OCI-LY7 (cell line): ENCODE data around the gene IMMP2L. TPM values are rescaled to one million over a fixed set of nuclear protein-coding genes. Genes with fewer than 3 reads are reported as not detected.

Experiments
- BruUV-seq: library from RNA; stranded (reverse); fragments of 400-500 nt; replicated peaks from 2 replicates; lab custom pipeline; 2021; lab: Mats Ljungman, UMichigan
- CTCF ChIA-PET: fragments of 300-600 bp; sonication (Branson Sonifier 250); formaldehyde crosslinking; loops from one replicate; lab custom pipeline; 2022; ENCODE audit warnings: antibody characterized with exemption; ENCODE audit not compliant: unreplicated experiment; lab: Charles Lee
- POLR2A ChIA-PET: fragments of 300-600 bp; sonication (Branson Sonifier 250); formaldehyde crosslinking; loops from one replicate; lab custom pipeline; 2022; ENCODE audit warnings: antibody characterized with exemption; lab: Charles Lee
- DNase-seq: peaks from one replicate; pipeline ENCODE4 v3.0.0-alpha.2; 2015; ENCODE audit warnings: low spot score
- H2AFZ ChIP-seq: fragments of 200-600 bp; sonication (generic), shearing (Covaris generic); 2 replicates; pipeline ENCODE4 v1.6.1; 2014; ENCODE audit warnings: mild to moderate bottlenecking, antibody characterized with exemption, low read length, moderate library complexity
- H3K27ac ChIP-seq: fragments of 200-600 bp; sonication (generic); 2 replicates; pipeline ENCODE4 v1.5.1; 2014; ENCODE audit warnings: mixed run types, low read depth, mild to moderate bottlenecking, moderate library complexity, low read length, inconsistent platforms; ENCODE audit not compliant: poor library complexity, severe bottlenecking
- H3K36me3 ChIP-seq: fragments of 200-600 bp; sonication (generic); 2 replicates; pipeline ENCODE4 v1.6.1; 2014; ENCODE audit warnings: mild to moderate bottlenecking, antibody characterized with exemption, low read length, moderate library complexity, mixed read lengths; ENCODE audit not compliant: insufficient read depth
- H3K4me1 ChIP-seq: fragments of 200-600 bp; sonication (generic); 2 replicates; pipeline ENCODE4 v1.5.1; 2014; ENCODE audit warnings: mild to moderate bottlenecking, low read length; ENCODE audit not compliant: insufficient read depth, poor library complexity, severe bottlenecking
- H3K4me2 ChIP-seq: fragments of 200-600 bp; sonication (generic); 2 replicates; pipeline ENCODE4 v1.6.1; 2014; ENCODE audit warnings: mild to moderate bottlenecking, low read length
- H3K4me3 ChIP-seq: fragments of 200-600 bp; sonication (generic); 2 replicates; pipeline ENCODE4 v1.5.1; 2014; ENCODE audit warnings: mild to moderate bottlenecking, low read depth, low read length; ENCODE audit not compliant: poor library complexity, severe bottlenecking
- H3K79me2 ChIP-seq: fragments of 200-600 bp; sonication (generic); 2 replicates; pipeline ENCODE4 v1.6.1; 2016; ENCODE audit warnings: low read depth, mild to moderate bottlenecking, low read length, moderate library complexity, mixed read lengths; ENCODE audit not compliant: insufficient read depth
- H3K9me2 ChIP-seq: fragments of 200-600 bp; sonication (generic); 2 replicates; pipeline ENCODE4 v1.6.1; 2016; ENCODE audit warnings: mild to moderate bottlenecking, low read length, mixed read lengths; ENCODE audit not compliant: insufficient read depth
- H3K9me3 ChIP-seq: fragments of 200-600 bp; sonication (generic); 2 replicates; pipeline ENCODE4 v1.6.1; 2014; ENCODE audit warnings: mild to moderate bottlenecking, mixed run types, low read length, mixed read lengths
- H4K20me1 ChIP-seq: fragments of 200-600 bp; sonication (generic); 2 replicates; pipeline ENCODE4 v1.6.1; 2014; ENCODE audit warnings: mild to moderate bottlenecking, antibody characterized with exemption, low read length, moderate library complexity, mixed read lengths; ENCODE audit not compliant: insufficient read depth
- EZH2phosphoT487 ChIP-seq: fragments of 200-600 bp; sonication (generic); IDR thresholded peaks from 2 replicates; pipeline ENCODE4 v1.6.1; 2018; ENCODE audit warnings: low read depth, borderline replicate concordance, mild to moderate bottlenecking, mixed run types, antibody characterized with exemption, low read length, moderate library complexity, mixed read lengths
- intact Hi-C: fragments of 100-400 bp; cut with micrococcal nuclease; formaldehyde crosslinking; loops from one replicate; pipeline ENCODE4 v1.10.0; 2022; ENCODE audit not compliant: unreplicated experiment
- total RNA-seq, 2 experiments: library from RNA; depleted of rRNA in 1 of 2; stranded (reverse); fragments of >200 nt in 1 of 2; shearing (Covaris generic) in 1 of 2; gene quantifications; 2 replicates each; pipeline ENCODE4 v1.2.3, GENCODE V29; 2014 to 2022
- TF ChIP-seq, protein P1 (sequence below): fragments of 200-600 bp; sonication (generic); conservative IDR thresholded peaks from 2 replicates; pipeline ENCODE4 v1.5.1; 2014; ENCODE audit warnings: mild to moderate bottlenecking, antibody characterized with exemption, low read length, moderate library complexity, mixed read lengths

The IMMP2L gene
- total RNA-seq, 2 experiments from 2014 or later, result 8.0 to 25.4 TPM

DNA sequence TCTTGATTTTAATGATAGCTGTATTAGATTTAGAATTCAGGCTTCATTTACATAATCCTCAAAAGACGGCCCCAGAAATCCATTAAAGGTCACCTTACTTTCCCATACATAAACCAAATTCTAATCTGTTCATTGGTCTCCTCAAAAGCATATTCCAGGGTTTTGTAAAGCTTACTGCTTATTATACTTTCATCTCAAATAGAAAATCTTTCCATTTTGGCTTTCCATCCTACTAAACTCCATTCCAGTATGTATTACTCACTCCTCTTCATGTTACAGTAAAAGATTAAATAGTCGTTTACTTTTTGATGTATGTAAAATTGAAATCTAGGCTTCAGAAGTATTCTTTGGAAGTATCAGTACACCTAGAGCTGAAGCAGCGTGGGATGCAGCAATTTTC is 614.9 kb downstream of the IMMP2L start:
- H2AFZ ChIP-seq, result no peak overlapping the region
- BruUV-seq, result no TSS peak
- H3K27ac ChIP-seq, result no peak overlapping the region
- ChIA-PET POLR2A (interaction anchor here (0.5 to 0.7 kb wide), 2 partner anchors 21 to 127 kb away, joined by 3 to 4 read pairs; no protein-coding TSS in a partner anchor), CTCF (no interaction called here)
- H3K4me1 ChIP-seq, result no peaks in the 10 kb centered on the region
- H3K79me2 ChIP-seq, result no peaks in the 10 kb centered on the region
- no peaks in the 10 kb centered on the region for H3K36me3 ChIP-seq
- no peak for DNase-seq
- no peaks in the 10 kb centered on the region for H3K9me3 ChIP-seq
- H3K4me3 ChIP-seq, result no peak overlapping the region
- no peak for TF ChIP-seq EZH2phosphoT487
- TF ChIP-seq, protein P1, sequence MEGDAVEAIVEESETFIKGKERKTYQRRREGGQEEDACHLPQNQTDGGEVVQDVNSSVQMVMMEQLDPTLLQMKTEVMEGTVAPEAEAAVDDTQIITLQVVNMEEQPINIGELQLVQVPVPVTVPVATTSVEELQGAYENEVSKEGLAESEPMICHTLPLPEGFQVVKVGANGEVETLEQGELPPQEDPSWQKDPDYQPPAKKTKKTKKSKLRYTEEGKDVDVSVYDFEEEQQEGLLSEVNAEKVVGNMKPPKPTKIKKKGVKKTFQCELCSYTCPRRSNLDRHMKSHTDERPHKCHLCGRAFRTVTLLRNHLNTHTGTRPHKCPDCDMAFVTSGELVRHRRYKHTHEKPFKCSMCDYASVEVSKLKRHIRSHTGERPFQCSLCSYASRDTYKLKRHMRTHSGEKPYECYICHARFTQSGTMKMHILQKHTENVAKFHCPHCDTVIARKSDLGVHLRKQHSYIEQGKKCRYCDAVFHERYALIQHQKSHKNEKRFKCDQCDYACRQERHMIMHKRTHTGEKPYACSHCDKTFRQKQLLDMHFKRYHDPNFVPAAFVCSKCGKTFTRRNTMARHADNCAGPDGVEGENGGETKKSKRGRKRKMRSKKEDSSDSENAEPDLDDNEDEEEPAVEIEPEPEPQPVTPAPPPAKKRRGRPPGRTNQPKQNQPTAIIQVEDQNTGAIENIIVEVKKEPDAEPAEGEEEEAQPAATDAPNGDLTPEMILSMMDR, result no peak
- no peaks in the 10 kb centered on the region for H4K20me1 ChIP-seq
- no peaks in the 10 kb centered on the region for H3K9me2 ChIP-seq
- no peak overlapping the region for H3K4me2 ChIP-seq
- intact Hi-C loops, result no loop called here

DNA sequence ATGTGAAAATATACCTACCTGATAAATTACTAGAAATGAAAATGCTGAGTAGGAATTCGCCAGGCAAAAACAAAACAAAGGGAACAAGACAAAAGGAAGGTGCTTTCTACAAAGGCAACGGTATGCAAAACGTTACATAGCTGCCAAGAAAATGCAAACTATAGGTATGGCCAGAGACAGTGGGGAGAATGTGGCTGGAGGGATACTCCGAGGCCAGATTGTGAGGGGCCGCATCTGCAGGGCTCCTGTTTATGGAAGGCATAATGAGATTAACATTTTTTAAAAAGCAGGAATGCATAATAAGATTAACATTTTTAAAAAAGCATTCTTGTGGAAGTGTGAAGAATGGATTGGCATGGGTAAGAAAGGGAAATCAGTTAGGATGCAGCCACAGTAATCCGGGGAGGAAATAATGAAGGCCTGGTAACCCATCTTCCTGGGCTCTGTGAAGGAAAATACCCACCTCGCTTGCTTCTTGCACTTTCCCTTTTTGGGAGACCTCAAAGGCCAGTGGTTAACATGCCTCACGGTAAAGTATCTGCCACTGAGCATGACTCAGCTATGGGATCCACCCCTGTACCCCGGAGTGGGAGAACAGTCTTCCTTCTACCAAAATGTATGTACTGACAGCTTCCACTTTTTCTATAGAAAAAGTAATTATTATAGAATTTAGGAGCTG is 617.2 kb downstream of the IMMP2L start:
- Histone ChIP-seq H3K79me2 (no peaks in the 10 kb centered on the region), H3K9me2 (no peaks in the 10 kb centered on the region), H3K36me3 (no peaks in the 10 kb centered on the region), H3K9me3 (no peaks in the 10 kb centered on the region), H3K4me2 (no peak overlapping the region), H3K4me3 (no peak overlapping the region), H2AFZ (no peak overlapping the region), H3K27ac (no peak overlapping the region), H4K20me1 (no peaks in the 10 kb centered on the region), H3K4me1 (no peaks in the 10 kb centered on the region)
- ChIA-PET CTCF (no interaction called here), POLR2A (no interaction called here)
- intact Hi-C loops, result no loop called here
- no TSS peak for BruUV-seq
- no peak for TF ChIP-seq EZH2phosphoT487
- TF ChIP-seq, protein P1, result no peak
- no peak for DNase-seq

DNA sequence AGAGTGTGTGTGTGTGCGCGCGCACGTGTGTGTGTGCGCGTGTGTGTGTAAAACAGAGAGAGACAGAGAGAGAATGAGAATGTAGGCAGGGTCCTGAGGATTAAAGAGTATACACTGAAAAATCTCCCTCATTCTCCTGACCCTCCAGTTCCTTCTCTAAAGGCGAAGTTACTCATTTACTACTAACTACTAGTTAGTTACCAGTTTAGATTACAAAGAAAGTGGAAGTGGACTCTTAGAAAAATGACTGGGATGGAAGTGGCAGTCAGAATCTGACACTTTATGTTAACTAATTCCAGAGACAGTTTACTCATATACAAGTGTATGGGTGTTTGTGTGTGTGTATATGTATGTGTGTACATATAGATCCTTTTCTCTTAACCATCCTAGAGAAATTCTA is 617.8 kb downstream of the IMMP2L start:
- no peaks in the 10 kb centered on the region for H3K79me2 ChIP-seq
- H2AFZ ChIP-seq, result no peak overlapping the region
- no peak overlapping the region for H3K4me2 ChIP-seq
- no peaks in the 10 kb centered on the region for H3K9me3 ChIP-seq
- CTCF ChIA-PET, result no interaction called here
- BruUV-seq, result no TSS peak
- DNase-seq, result no peak
- intact Hi-C loops, result no loop called here
- no peak for TF ChIP-seq EZH2phosphoT487
- TF ChIP-seq, protein P1, result no peak
- no peaks in the 10 kb centered on the region for H3K9me2 ChIP-seq
- no peaks in the 10 kb centered on the region for H3K4me1 ChIP-seq
- H3K36me3 ChIP-seq, result no peaks in the 10 kb centered on the region
- no peak overlapping the region for H3K4me3 ChIP-seq
- no peak overlapping the region for H3K27ac ChIP-seq
- H4K20me1 ChIP-seq, result no peaks in the 10 kb centered on the region
- POLR2A ChIA-PET, result no interaction called here
